GM18526 (cell line): ENCODE measurements around the gene CRKL.

Experiments
- POLR2A ChIP-seq: IDR thresholded peaks from 3 replicates; pipeline ENCODE4 v1.6.1; 2011; ENCODE audit not compliant: insufficient read length; ENCODE audit errors: extremely low read depth

Gene CRKL

GRCh38 chr22:20946080-20946986 lies 29.1 kb downstream of the CRKL start:
- no peak for TF ChIP-seq POLR2A

GRCh38 chr22:20946991-20947390 lies 29.8 kb downstream of the CRKL start:
- no peak for TF ChIP-seq POLR2A

GRCh38 chr22:20948450-20948849 lies 31.2 kb downstream of the CRKL start:
- TF ChIP-seq POLR2A = no peak

- TF ChIP-seq POLR2A = no peak
These were observed 31.8 kb downstream of the CRKL start for GRCh38 chr22:20948989-20949388.

- TF ChIP-seq POLR2A = no peak
These were observed 32.5 kb downstream of the CRKL start for GRCh38 chr22:20949698-20950183.

- TF ChIP-seq POLR2A = no peak
These were observed 34.1 kb downstream of the CRKL start for GRCh38 chr22:20951151-20951931.

- TF ChIP-seq POLR2A = no peak
These were observed 34.7 kb downstream of the CRKL start for GRCh38 chr22:20951932-20952380.

- no peak for TF ChIP-seq POLR2A
These were observed 35.5 kb downstream of the CRKL start for GRCh38 chr22:20952544-20953341.

- no peak for TF ChIP-seq POLR2A
These were observed 36.1 kb downstream of the CRKL start for GRCh38 chr22:20953342-20953608.

GRCh38 chr22:20953668-20954500 lies 36.7 kb downstream of the CRKL start:
- TF ChIP-seq POLR2A = no peak

GRCh38 chr22:20955548-20955947 lies 38.3 kb downstream of the CRKL start:
- TF ChIP-seq POLR2A = no peak

- no peak for TF ChIP-seq POLR2A
These were observed 39.3 kb downstream of the CRKL start for GRCh38 chr22:20956258-20957101.

GRCh38 chr22:20957102-20957682 lies 40.0 kb downstream of the CRKL start:
- no peak for TF ChIP-seq POLR2A
